ENCODE measurements around the gene ANKS1B. TPM values are rescaled to one million over a fixed set of nuclear protein-coding genes. Genes with fewer than 3 reads are reported as not detected.

The ANKS1B gene
- polyA plus RNA-seq, 3 donors, result not detected

- Histone ChIP-seq H3K36me3 (replicated peaks in 1 of 2; ENCODE audit: control insufficient read depth in 1 of 2, insufficient read depth in 2 of 2, low read length in 2 of 2) (no peaks in the 10 kb centered on the region), H3K4me2 (replicated peaks; ENCODE audit: extremely low read depth, low read length, poor library complexity, severe bottlenecking) (no peak overlapping the region), H3K4me3 (replicated peaks in 1 of 3; ENCODE audit: low read depth in 2 of 3, low read length in 3 of 3) (no peak overlapping the region), H2AFZ (ENCODE audit: insufficient read depth, low read depth, low read length, poor library complexity, severe bottlenecking) (no peak overlapping the region), H3K79me2 (ENCODE audit: insufficient read depth, low read length) (no peaks in the 10 kb centered on the region), H3K27me3 (ENCODE audit: control insufficient read depth in 2 of 2, insufficient read depth in 2 of 2, low read length in 2 of 2) (no peaks in the 10 kb centered on the region), H3K27ac (ENCODE audit: low read depth in 1 of 2, low read length in 2 of 2) (no peak overlapping the region), H3K9ac (ENCODE audit: insufficient read depth, low read length, poor library complexity, severe bottlenecking) (no peak overlapping the region), H3K4me1 (ENCODE audit: control insufficient read depth in 1 of 2, insufficient read depth in 2 of 2, low read length in 2 of 2) (no peaks in the 10 kb centered on the region), H4K20me1 (ENCODE audit: insufficient read depth, low read length) (no peaks in the 10 kb centered on the region), H3K9me3 (replicated peaks in 1 of 2; ENCODE audit: control insufficient read depth in 1 of 2, insufficient read depth in 1 of 2, low read length in 2 of 2) (no peaks in the 10 kb centered on the region)
- Mint-ChIP-seq H3K4me3 (no peak overlapping the region), H3K36me3 (no peaks in the 10 kb centered on the region), H3K27ac (no peak overlapping the region), H3K27me3 (ENCODE audit: low read depth in 3 of 3) (peaks cover 0 to 1% (median 0%) of the 10 kb centered on the region in 3 donors), H3K4me1 (no peaks in the 10 kb centered on the region), H3K9me3 (no peaks in the 10 kb centered on the region)
- no peak for DNase-seq
- no peak for TF ChIP-seq CTCF (IDR thresholded peaks at IDR 0.05)
- intact Hi-C loops (cut with micrococcal nuclease), result no loop called here
- 83% methylated on average over 1 of the region's 3 CpGs for WGBS (ENCODE audit: insufficient coverage)
Measured at GRCh38 chr12:99389751-99390150, 595.0 kb downstream of the ANKS1B start.

DNA sequence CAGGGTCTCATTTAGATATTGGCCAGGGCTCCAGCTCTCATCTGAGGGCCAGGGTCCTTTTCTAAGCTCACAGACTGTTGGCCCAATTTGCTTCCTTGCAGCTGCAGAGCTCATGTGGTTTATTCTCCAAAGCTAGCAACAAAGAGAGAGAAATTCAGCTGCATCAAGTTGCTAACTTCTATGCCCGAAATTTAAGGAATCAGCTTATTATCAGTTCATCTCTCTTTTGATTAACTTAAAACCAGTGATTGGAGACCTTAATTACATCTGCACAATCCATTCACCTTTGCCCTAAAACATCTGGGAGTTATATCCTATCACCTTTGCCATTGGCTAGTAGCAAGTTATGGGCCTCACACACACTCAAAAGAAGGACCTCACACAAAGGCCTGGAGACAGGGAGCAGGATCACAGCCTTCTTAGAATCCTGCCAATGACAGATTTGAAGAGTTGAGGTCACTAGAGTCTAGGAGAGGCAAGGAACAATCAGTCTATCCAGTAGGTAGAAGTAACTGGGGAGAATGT, 596.0 kb downstream of the ANKS1B start:
- intact Hi-C loops (cut with micrococcal nuclease), result no loop called here
- H3K27ac ChIP-seq (ENCODE audit: low read depth in 1 of 2, low read length in 2 of 2), result no peak overlapping the region
- H3K9ac ChIP-seq (ENCODE audit: insufficient read depth, low read length, poor library complexity, severe bottlenecking), result no peak overlapping the region
- no peak overlapping the region for H2AFZ ChIP-seq (ENCODE audit: insufficient read depth, low read depth, low read length, poor library complexity, severe bottlenecking)
- Mint-ChIP-seq H3K27me3 (ENCODE audit: low read depth in 3 of 3) (peaks cover 0 to 1% (median 0%) of the 10 kb centered on the region in 3 donors), H3K27ac (no peak overlapping the region), H3K4me3 (no peak overlapping the region), H3K9me3 (no peaks in the 10 kb centered on the region), H3K36me3 (no peaks in the 10 kb centered on the region), H3K4me1 (no peaks in the 10 kb centered on the region)
- TF ChIP-seq CTCF (IDR thresholded peaks at IDR 0.05), result no peak
- no peaks in the 10 kb centered on the region for H4K20me1 ChIP-seq (ENCODE audit: insufficient read depth, low read length)
- H3K79me2 ChIP-seq (ENCODE audit: insufficient read depth, low read length), result no peaks in the 10 kb centered on the region
- no peaks in the 10 kb centered on the region for H3K9me3 ChIP-seq (replicated peaks in 1 of 2; ENCODE audit: control insufficient read depth in 1 of 2, insufficient read depth in 1 of 2, low read length in 2 of 2)
- no CpG with 5 or more reads among the region's 1 CpG for whole genome bisulfite sequencing (ENCODE audit: insufficient coverage)
- H3K4me1 ChIP-seq (ENCODE audit: control insufficient read depth in 1 of 2, insufficient read depth in 2 of 2, low read length in 2 of 2), result no peaks in the 10 kb centered on the region
- H3K27me3 ChIP-seq (ENCODE audit: control insufficient read depth in 2 of 2, insufficient read depth in 2 of 2, low read length in 2 of 2), result no peaks in the 10 kb centered on the region
- H3K4me3 ChIP-seq (replicated peaks in 1 of 3; ENCODE audit: low read depth in 2 of 3, low read length in 3 of 3), result no peak overlapping the region
- H3K4me2 ChIP-seq (replicated peaks; ENCODE audit: extremely low read depth, low read length, poor library complexity, severe bottlenecking), result no peak overlapping the region
- DNase-seq, result no peak
- H3K36me3 ChIP-seq (replicated peaks in 1 of 2; ENCODE audit: control insufficient read depth in 1 of 2, insufficient read depth in 2 of 2, low read length in 2 of 2), result no peaks in the 10 kb centered on the region

All from CD14-positive monocyte (primary cell).